GM18907 (cell line): ENCODE data around the gene PPP1R37.

ENCODE experiments used
- ATAC-seq: cut with Tn5 transposase; IDR thresholded peaks from one replicate; pipeline ENCODE4 v1.9.1; 2021; ENCODE audit warnings: mild to moderate bottlenecking, moderate library complexity; ENCODE audit not compliant: unreplicated experiment

Gene PPP1R37

GRCh38 chr19:45164577-45165335, 71.8 kb downstream of the PPP1R37 start:
- peak; percentile 73 for ATAC-seq

GRCh38 chr19:45166723-45167252, 73.8 kb downstream of the PPP1R37 start:
- no peak for ATAC-seq

DNA sequence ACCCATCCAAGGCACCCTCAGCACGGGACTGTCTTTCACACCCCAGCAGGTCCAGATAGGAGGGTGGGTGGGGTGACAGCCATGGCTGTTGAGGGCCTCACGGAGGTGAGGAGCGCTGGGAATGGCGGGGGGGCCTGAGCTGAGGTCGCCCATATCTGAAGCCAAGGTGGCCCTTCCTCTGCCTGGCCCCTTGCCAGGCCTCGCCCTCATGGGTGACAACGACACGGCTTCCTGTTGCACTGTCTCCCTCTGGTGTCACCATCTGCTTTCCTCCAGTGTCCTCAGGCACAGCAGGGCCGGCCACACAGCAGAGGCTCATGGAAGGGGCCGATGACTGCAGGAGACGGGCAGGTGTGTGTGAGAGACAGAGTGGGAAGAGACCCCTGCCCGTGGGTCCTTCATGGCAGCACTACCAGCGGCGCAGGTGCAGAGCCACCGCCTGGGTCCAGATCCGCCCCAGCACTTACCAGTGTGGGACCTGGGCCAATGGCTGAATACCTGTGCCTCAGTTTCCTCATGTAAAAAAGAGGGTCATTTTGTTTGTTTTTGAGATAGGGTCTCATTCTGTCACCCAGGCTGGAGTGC, 75.9 kb downstream of the PPP1R37 start:
- no peak for ATAC-seq

DNA sequence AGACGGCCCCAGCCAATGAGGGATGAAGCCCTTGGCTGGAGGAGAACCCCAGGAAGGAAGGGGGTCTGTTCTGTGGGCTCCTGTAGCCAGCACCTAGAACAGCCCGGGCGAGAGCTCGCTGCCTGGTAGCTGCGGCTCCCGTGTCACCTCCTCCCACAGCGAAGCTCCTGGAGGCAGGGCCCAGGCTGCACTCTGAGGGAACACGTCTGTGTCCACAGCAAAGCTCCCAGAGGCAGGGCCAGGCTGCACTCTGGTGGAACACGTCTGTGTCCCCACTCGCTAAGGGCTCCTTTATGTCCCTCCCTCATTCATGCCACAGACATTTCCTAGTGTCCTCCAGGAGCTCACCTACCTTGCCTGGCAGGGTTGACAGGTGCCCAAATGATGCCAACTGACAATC, 76.6 kb downstream of the PPP1R37 start:
- no peak for ATAC-seq

- ATAC-seq = no peak
Observed at GRCh38 chr19:45170146-45171106, 77.4 kb downstream of the PPP1R37 start.

DNA sequence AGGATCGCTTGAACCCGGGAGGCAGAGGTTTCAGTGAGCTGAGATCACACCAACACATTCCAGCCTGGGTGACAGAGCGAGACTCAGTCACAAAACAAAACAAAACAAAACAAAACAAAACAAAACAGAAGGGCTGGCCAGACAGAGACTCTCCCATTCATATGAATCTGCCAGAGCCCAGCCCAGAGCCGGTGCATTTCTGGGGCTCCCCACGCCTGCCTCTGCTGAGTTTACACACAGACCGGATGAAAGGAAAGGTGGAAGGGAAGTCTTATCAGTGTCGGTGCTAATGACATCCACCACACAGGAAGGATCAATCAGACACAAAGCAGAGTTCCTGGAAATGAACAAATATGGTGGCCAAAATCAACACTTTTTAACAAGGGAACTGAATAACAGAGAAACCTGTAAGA, 78.2 kb downstream of the PPP1R37 start:
- ATAC-seq = no peak

- no peak for ATAC-seq
Observed at GRCh38 chr19:45172173-45172572, 79.2 kb downstream of the PPP1R37 start.

GRCh38 chr19:45172611-45173208, 79.7 kb downstream of the PPP1R37 start:
- no peak for ATAC-seq

- no peak for ATAC-seq
Observed at GRCh38 chr19:45173816-45174215, 80.8 kb downstream of the PPP1R37 start.

GRCh38 chr19:45175515-45176345, 82.8 kb downstream of the PPP1R37 start:
- no peak for ATAC-seq

DNA sequence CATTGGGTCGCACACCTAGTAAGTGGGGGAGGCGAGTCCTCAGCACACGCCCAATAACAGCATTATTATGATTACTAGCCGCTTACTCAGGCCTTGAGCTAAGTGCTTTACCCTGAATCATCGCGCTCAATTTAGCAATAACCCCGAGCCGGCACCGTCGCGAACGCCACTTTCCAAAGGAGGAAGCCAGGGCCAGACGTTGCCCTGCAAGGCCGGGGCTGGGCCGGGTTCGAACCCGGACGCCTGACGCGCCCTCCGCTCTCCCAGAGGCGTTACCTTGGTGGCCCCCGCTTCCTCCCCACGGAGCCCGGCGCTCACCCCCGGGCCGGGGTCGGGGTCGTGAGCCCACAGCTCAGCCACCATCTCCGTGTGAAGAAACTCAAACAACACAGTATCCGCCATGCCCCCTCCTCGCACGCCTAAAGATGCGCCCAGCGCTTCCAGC, 84.9 kb downstream of the PPP1R37 start, which contains the start of gene TRAPPC6A:
Gene TRAPPC6A (minus strand): TSS at position 421 of the 445 bp plus-strand sequence. CDS start 19 bp downstream, at position 402.
- no peak for ATAC-seq

GRCh38 chr19:45178262-45179071, 85.5 kb downstream of the PPP1R37 start, which contains the start of gene BLOC1S3:
BLOC1S3 (plus strand) TSS chr19:45178784; CDS start chr19:45179297, 513 bp downstream.
- ATAC-seq = peak; percentile 83

- ATAC-seq = peak; percentile 6
Observed at GRCh38 chr19:45179072-45179891, 86.3 kb downstream of the PPP1R37 start.

DNA sequence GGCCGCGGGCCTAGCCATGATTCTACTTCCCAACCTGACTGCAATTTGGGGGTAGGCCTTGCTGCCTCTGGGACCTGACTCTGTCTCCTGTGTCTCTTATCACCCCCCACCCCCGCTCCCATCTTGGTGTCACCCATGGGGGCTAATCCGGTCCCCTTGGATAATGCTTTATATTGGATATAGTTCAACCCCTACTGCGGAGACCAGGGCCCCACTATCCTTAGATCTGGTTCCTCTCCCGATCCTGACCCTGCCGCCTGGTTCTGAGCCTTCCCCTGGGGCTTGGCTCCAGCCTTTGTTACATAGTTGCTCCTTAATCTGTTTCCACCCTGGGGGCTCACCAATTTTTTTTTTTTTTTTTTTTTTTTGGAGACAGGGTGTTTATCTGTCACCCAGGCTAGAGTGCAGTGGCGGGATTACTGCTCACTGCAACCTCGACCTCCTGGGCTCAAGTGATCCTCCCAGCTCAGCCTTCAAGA, 87.0 kb downstream of the PPP1R37 start:
- no peak for ATAC-seq

DNA sequence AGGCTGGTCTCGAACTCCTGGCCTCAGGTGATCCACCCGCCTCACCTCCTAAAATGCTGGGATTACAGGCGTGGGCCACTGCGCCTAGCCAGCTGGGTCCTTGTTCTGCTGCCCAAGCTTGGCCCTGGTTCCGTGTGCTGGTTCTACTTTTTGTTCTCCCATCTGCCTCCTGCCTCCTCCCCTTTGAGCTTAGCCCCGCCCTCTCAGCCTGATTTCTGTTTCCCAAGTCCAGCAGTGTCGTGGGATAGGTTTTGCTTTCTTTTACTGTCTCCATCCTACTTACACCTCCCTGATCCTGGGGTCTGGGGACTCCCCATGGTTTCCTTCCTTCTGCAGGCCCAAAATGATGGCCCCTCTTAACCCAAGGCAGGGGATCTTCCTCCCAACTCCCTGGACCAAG, 88.0 kb downstream of the PPP1R37 start:
- ATAC-seq = no peak

DNA sequence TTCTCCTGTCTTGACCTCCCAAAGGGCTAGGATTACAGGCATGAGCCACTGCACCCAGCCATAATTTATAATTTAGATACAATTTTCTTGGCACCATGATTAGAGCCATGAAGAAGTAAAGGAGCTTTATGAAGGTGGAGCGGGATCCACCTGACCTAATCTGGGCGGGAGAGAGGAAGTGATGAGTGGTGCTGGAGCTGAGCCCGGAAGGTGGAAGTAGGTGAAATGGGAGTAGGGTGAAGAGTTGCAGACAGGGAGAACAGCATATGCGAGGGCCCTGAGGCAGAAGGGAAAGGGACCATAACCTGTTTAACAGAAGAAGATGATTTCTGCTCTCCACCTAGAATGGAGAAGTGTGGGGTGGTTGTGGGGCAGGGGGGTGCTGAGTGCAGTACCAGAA, 89.8 kb downstream of the PPP1R37 start:
- ATAC-seq = no peak

- no peak for ATAC-seq
Observed at GRCh38 chr19:45184115-45184514, 91.1 kb downstream of the PPP1R37 start.
